DND-41 (cell line): ENCODE measurements around the gene PFKFB2.

Source experiments
- CTCF ChIP-seq: IDR thresholded peaks from 2 replicates; pipeline ENCODE4 v1.5.1; 2012; ENCODE audit warnings: borderline replicate concordance, low read length, moderate library complexity, mild to moderate bottlenecking; ENCODE audit not compliant: poor library complexity, severe bottlenecking; ENCODE audit errors: extremely low read depth
- EZH2 ChIP-seq: IDR thresholded peaks from 3 replicates; pipeline ENCODE4 v1.6.1; 2012; ENCODE audit warnings: borderline replicate concordance, low read depth, mild to moderate bottlenecking, moderate library complexity, low read length, inconsistent platforms; ENCODE audit not compliant: severe bottlenecking

- TF ChIP-seq CTCF (no peak), EZH2 (no peak)
Measured at GRCh38 chr1:207064561-207064960, 11.5 kb downstream of the PFKFB2 start.
